Measurements from ENCODE around the gene SMARCB1. TPM values are rescaled to one million over a fixed set of nuclear protein-coding genes. Genes with fewer than 3 reads are reported as not detected.

Gene SMARCB1
- total and polyA plus RNA-seq, 12 donors, result 41.3 to 95.5 (median 76.8) TPM

- intact Hi-C loops (cut with DNase I), result no loop called here
- H3K4me1 ChIP-seq (replicated peaks in 1 of 2), result peaks cover 10 to 26% of the 10 kb centered on the region in 2 donors
Observed at GRCh38 chr22:23841736-23842445, 55.1 kb downstream of the SMARCB1 start.

DNA sequence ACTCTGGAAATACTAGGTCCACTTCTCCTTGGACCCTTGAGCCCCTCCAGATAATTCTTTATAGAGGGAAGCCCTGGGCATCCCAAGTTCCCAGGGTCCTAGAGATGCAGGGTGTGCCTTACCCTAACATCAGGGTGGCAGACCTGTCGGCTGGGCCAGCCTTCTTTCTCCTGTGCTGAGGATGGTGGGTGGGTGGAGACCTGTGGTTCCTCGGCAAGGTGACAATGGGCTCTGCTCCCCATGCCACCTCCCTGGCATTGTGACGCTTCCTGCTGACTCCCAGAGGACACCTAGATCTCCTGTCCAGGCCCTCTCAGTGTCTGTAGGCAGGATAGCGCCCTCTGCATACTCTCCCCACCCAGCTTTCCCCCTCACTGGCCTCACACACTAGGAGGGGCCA lies 55.8 kb downstream of the SMARCB1 start:
- Histone ChIP-seq H3K36me3 (replicated peaks in 1 of 2) (no peaks in the 10 kb centered on the region), H3K27me3 (no peaks in the 10 kb centered on the region), H3K9me3 (replicated peaks in 1 of 3) (no peaks in the 10 kb centered on the region), H3K4me1 (replicated peaks in 1 of 2) (peaks cover 10 to 26% of the 10 kb centered on the region in 2 donors), H3K27ac (no peak overlapping the region), H3K4me3 (no peak overlapping the region)
- intact Hi-C loops (cut with DNase I), result no loop called here
- no peak for DNase-seq
- 80 to 90% (median 89%) methylated on average over 4 of the region's 4 CpGs for WGBS, 4 donors
- TF ChIP-seq POLR2A (IDR thresholded peaks at IDR 0.05), result no peak
- TF ChIP-seq CTCF (IDR thresholded peaks at IDR 0.05), result no peak

More at GRCh38 chr22:23841736-23842445, 55.1 kb downstream of the SMARCB1 start:
- WGBS, 4 donors, result 82 to 87% (median 85%) methylated on average over 12 to 20 of the region's 20 CpGs
- no peak overlapping the region for H3K4me3 ChIP-seq
- TF ChIP-seq POLR2A (IDR thresholded peaks at IDR 0.05) (no peak), CTCF (IDR thresholded peaks at IDR 0.05) (no peak)
- H3K27ac ChIP-seq, result no peak overlapping the region
- H3K36me3 ChIP-seq (replicated peaks in 1 of 2), result no peaks in the 10 kb centered on the region
- no peak for DNase-seq
- no peaks in the 10 kb centered on the region for H3K27me3 ChIP-seq
- no peaks in the 10 kb centered on the region for H3K9me3 ChIP-seq (replicated peaks in 1 of 3)

- peaks cover 4 to 18% of the 10 kb centered on the region in 2 donors for H3K4me1 ChIP-seq (replicated peaks in 1 of 2)
- no peaks in the 10 kb centered on the region for H3K36me3 ChIP-seq (replicated peaks in 1 of 2)
- no peaks in the 10 kb centered on the region for H3K27me3 ChIP-seq
- no peak overlapping the region for H3K4me3 ChIP-seq
- no peaks in the 10 kb centered on the region for H3K9me3 ChIP-seq (replicated peaks in 1 of 3)
- intact Hi-C loops (cut with DNase I), result loop anchor here (5.0 kb wide), 2 partner anchors 77 to 217 kb away; partner anchors contain the start of gene CHCHD10 (in 2 of the 2)
- WGBS, 4 donors, result 79 to 86% (median 81%) methylated on average over 8 of the region's 8 CpGs
- DNase-seq, result no peak
- no peak for TF ChIP-seq POLR2A (IDR thresholded peaks at IDR 0.05)
- TF ChIP-seq CTCF (IDR thresholded peaks at IDR 0.05), result no peak
- H3K27ac ChIP-seq, result peak overlapping the region in 1 of 5 donors; percentile 55
Observed at GRCh38 chr22:23844739-23845202, 58.0 kb downstream of the SMARCB1 start.

GRCh38 chr22:23845265-23846080 lies 58.7 kb downstream of the SMARCB1 start:
- no peak for DNase-seq
- Histone ChIP-seq H3K4me1 (replicated peaks in 1 of 2) (peaks cover 4 to 19% of the 10 kb centered on the region in 2 donors), H3K27ac (peak overlapping the region in 1 of 5 donors; percentile 58), H3K4me3 (no peak overlapping the region), H3K27me3 (no peaks in the 10 kb centered on the region), H3K9me3 (replicated peaks in 1 of 3) (no peaks in the 10 kb centered on the region), H3K36me3 (replicated peaks in 1 of 2) (no peaks in the 10 kb centered on the region)
- WGBS, 4 donors, result 82 to 86% (median 83%) methylated on average over 6 to 9 of the region's 9 CpGs
- intact Hi-C loops (cut with DNase I), result loop anchor here (5.0 kb wide), 2 partner anchors 78 to 218 kb away; partner anchors contain the start of gene CHCHD10 (in 2 of the 2)
- TF ChIP-seq POLR2A (IDR thresholded peaks at IDR 0.05) (no peak), CTCF (IDR thresholded peaks at IDR 0.05) (no peak)
